Brain microvascular endothelial cell (primary cell): ENCODE data around the gene EIF3L.

Experiments
- DNase-seq: peaks from one replicate; pipeline ENCODE4 v3.0.0-alpha.2; 2020
- H3K27ac ChIP-seq: fragments of 250-450 bp; sonication (Bioruptor Pico); 2 replicates; pipeline ENCODE4 v1.5.1; 2020; ENCODE audit warnings: mild to moderate bottlenecking, moderate library complexity
- H3K27me3 ChIP-seq: fragments of 250-450 bp; sonication (Bioruptor Pico); replicated peaks from 2 replicates; pipeline ENCODE4 v1.5.1; 2020; ENCODE audit warnings: mild to moderate bottlenecking
- H3K36me3 ChIP-seq: fragments of 250-450 bp; sonication (Bioruptor Pico); replicated peaks from 2 replicates; pipeline ENCODE4 v1.5.1; 2020; ENCODE audit warnings: mild to moderate bottlenecking
- H3K4me3 ChIP-seq: 2 replicates; pipeline ENCODE4 v1.5.1; 2011; ENCODE audit warnings: low read depth, mild to moderate bottlenecking, control low read depth, low read length, moderate library complexity
- CTCF ChIP-seq: IDR thresholded peaks from 2 replicates; pipeline ENCODE4 v1.5.1; 2011; ENCODE audit warnings: low read depth, mild to moderate bottlenecking, moderate library complexity, low read length, control low read depth, inconsistent platforms; ENCODE audit errors: missing control alignments
- in situ Hi-C: cut with HindIII; loops from 2 replicates; pipeline ENCODE4 v1.10.0; 2017; ENCODE audit warnings: low sequenced_read_pairs, low pct_ligation_motif_present

Gene EIF3L

GRCh38 chr22:37860796-37861421 is 11.7 kb downstream of the EIF3L start:
- H3K4me3 ChIP-seq, result no peak overlapping the region
- peaks cover 75% of the 10 kb centered on the region for H3K36me3 ChIP-seq
- no peak for TF ChIP-seq CTCF
- H3K27ac ChIP-seq, result peak overlapping the region; percentile 59
- in situ Hi-C loops, result no loop called here
- DNase-seq, result no peak
- H3K27me3 ChIP-seq, result no peaks in the 10 kb centered on the region

GRCh38 chr22:37862570-37863325 is 13.5 kb downstream of the EIF3L start:
- TF ChIP-seq CTCF, result no peak
- no peak overlapping the region for H3K27ac ChIP-seq
- H3K4me3 ChIP-seq, result no peak overlapping the region
- no peaks in the 10 kb centered on the region for H3K27me3 ChIP-seq
- in situ Hi-C loops, result no loop called here
- DNase-seq, result no peak
- peaks cover 76% of the 10 kb centered on the region for H3K36me3 ChIP-seq

DNA sequence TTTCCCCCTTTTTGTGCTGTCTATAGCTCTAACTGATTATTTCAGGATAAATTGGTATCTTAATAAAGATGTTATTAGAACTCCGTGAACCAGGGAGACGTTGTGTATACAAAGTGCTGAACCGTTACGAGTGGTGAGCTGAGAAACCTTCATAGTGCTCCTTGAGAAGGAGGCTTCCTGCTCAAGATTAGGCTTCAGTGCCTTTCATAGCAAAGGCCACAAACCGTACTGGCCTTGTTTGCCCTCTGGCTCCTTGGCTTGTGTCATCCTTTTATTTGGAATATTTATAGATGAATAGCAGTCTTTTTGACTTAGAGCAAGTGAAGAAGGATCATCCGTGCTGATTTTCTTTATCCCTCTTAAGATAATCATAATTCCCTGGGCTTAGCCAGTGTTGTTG is 16.3 kb downstream of the EIF3L start:
- in situ Hi-C loops, result no loop called here
- Histone ChIP-seq H3K27me3 (no peaks in the 10 kb centered on the region), H3K36me3 (peaks cover 78% of the 10 kb centered on the region), H3K27ac (no peak overlapping the region), H3K4me3 (no peak overlapping the region)
- TF ChIP-seq CTCF, result no peak
- no peak for DNase-seq

DNA sequence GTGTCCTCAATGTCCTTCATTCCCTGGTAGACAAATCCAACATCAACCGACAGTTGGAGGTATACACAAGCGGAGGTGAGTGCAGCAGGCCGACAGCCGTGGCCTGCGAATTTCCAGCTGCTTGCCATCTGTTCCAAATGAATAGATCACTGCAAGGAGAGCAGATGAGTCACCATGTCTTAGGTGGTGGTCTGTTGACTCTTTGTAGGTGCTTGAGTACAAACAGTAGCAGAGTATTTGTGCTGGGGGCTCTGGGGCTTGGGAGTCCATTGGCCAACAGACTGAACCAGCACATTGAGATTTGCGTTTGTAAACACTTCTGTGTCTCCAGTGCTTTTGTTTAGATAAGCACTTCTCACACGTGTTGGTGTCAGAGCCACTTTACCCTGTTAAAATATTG is 21.1 kb downstream of the EIF3L start:
- in situ Hi-C loops, result no loop called here
- no peaks in the 10 kb centered on the region for H3K27me3 ChIP-seq
- no peak for TF ChIP-seq CTCF
- H3K4me3 ChIP-seq, result no peak overlapping the region
- no peak for DNase-seq
- H3K27ac ChIP-seq, result no peak overlapping the region
- H3K36me3 ChIP-seq, result peaks cover 83% of the 10 kb centered on the region

DNA sequence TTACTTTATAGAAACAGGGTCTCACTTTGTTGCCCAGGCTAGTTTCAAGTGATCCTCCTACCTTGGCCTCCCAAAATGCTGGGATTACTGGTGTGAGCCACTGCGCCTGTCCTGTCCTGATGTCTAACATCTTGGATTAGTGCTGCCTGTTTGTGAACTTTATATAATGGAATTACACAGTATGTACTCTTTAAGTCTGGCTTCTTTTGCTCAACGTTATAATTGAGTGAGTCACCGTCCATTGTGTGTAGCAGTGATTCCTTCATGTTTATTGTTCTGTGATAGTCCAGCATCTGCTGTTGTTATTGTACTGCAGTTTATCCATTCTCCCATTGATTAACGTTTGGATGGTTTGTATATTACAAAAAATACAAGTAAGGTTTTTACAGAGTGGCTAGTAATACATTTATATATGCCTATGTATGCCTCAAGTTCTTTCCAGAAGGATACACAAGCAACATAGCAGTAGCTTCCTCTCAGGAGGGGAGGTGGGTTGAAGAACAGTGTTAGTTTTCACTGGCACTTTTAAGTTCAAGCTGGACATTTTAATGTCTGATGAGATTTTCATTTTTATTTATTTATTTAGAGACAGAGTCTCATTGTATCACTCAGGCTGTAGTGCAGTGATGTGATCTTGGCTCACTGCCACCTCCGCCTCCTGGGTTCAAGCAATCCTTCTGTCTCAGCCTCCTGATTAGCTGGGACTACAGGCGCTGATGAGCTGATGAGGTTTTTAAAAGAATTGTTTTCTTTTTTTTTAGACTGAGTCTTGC is 31.6 kb downstream of the EIF3L start:
- Histone ChIP-seq H3K4me3 (no peak overlapping the region), H3K27ac (peak overlapping the region; percentile 45), H3K27me3 (no peaks in the 10 kb centered on the region), H3K36me3 (peaks cover 62% of the 10 kb centered on the region)
- DNase-seq, result peak; percentile 56
- TF ChIP-seq CTCF, result no peak
- in situ Hi-C loops, result no loop called here
